HCT116 (cell line): ENCODE measurements around the gene DOK6. TPM values are rescaled to one million over a fixed set of nuclear protein-coding genes. Genes with fewer than 3 reads are reported as not detected.

Source experiments
- ATAC-seq: fragments of 200-7000 bp; cut with Tn5 transposase; 2 replicates; pipeline ENCODE4 v1.9.1; 2020; ENCODE audit warnings: mild to moderate bottlenecking, moderate library complexity
- BruUV-seq: library from RNA; stranded (reverse); fragments of 400-500 nt; replicated peaks from 2 replicates; lab custom pipeline; 2021; lab: Mats Ljungman, UMichigan
- CTCF ChIA-PET: fragments of 300-600 bp; sonication (Branson Sonifier 250); formaldehyde crosslinking; loops from one replicate; lab custom pipeline; 2021; ENCODE audit warnings: antibody characterized with exemption; lab: Charles Lee
- POLR2A ChIA-PET: fragments of 300-600, 350-600 bp; sonication (Branson Sonifier 250); formaldehyde crosslinking; loops from one replicate; lab custom pipeline; 2021; ENCODE audit warnings: antibody characterized with exemption; lab: Charles Lee
- RAD21 ChIA-PET, 2 experiments: fragments of 300-600 bp; sonication (Branson Sonifier 250); formaldehyde crosslinking; loops; one replicate each; lab custom pipeline; 2023; ENCODE audit warnings: low total read pairs in 2 of 2; ENCODE audit not compliant: uncharacterized antibody in 2 of 2, unreplicated experiment in 2 of 2, low non-redundant PET in 1 of 2; lab: Charles Lee
- DNase-seq: peaks from one replicate; pipeline ENCODE4 v3.0.0-alpha.2; 2010; ENCODE audit warnings: low read depth, low spot score
- H2AFZ ChIP-seq: fragments of 200-600 bp; shearing (Covaris generic), sonication (generic); 2 replicates; pipeline ENCODE4 v1.6.1; 2017; ENCODE audit warnings: low read depth, mixed run types, mixed read lengths, antibody characterized with exemption, low read length; ENCODE audit not compliant: poor library complexity, severe bottlenecking
- H3K27ac ChIP-seq: 2 replicates; pipeline ENCODE4 v1.5.1; 2012; ENCODE audit warnings: low read depth, low read length
- H3K27me3 ChIP-seq: fragments of 200-600 bp; sonication (generic); 2 replicates; pipeline ENCODE4 v1.6.1; 2016; ENCODE audit warnings: mixed run types, low read length, mixed read lengths; ENCODE audit not compliant: insufficient read depth
- H3K36me3 ChIP-seq, 2 experiments: fragments of 200-500 bp in 1 of 2; fragments of 200-600 bp in 1 of 2; sonication (Bioruptor generic) in 1 of 2; sonication (generic) in 1 of 2; 2 replicates each; pipeline versions ENCODE4 v1.5.1 to v1.6.1; 2014 to 2016; ENCODE audit warnings: low read length in 2 of 2, inconsistent platforms in 1 of 2, mixed read lengths in 1 of 2, mixed run types in 1 of 2; ENCODE audit not compliant: insufficient read depth in 2 of 2, control insufficient read depth in 1 of 2
- H3K4me1 ChIP-seq, 2 experiments: fragments of 200-600 bp in 1 of 2; sonication (generic) in 1 of 2; 2 replicates each; pipeline versions ENCODE4 v1.5.1 to v1.6.1; 2012 to 2017; ENCODE audit warnings: low read length in 2 of 2, inconsistent platforms in 1 of 2, mild to moderate bottlenecking in 1 of 2, mixed read lengths in 1 of 2, mixed run types in 1 of 2, moderate library complexity in 1 of 2; ENCODE audit not compliant: insufficient read depth in 2 of 2, control insufficient read depth in 1 of 2
- H3K4me2 ChIP-seq: fragments of 200-600 bp; sonication (generic); 2 replicates; pipeline ENCODE4 v1.6.1; 2017; ENCODE audit warnings: mixed run types, low read length, mixed read lengths
- H3K4me3 ChIP-seq, 2 experiments: fragments of 200-600 bp in 1 of 2; sonication (generic) in 1 of 2; replicated peaks in 1 of 2; 2 replicates each; pipeline ENCODE4 v1.5.1; 2011 to 2016; ENCODE audit warnings: low read length in 2 of 2, control low read depth in 1 of 2, low read depth in 1 of 2, mild to moderate bottlenecking in 1 of 2, mixed read lengths in 1 of 2, mixed run types in 1 of 2
- H3K79me2 ChIP-seq: fragments of 200-600 bp; sonication (generic); 2 replicates; pipeline ENCODE4 v1.6.1; 2017; ENCODE audit warnings: mild to moderate bottlenecking, mixed run types, low read length, moderate library complexity, mixed read lengths; ENCODE audit not compliant: insufficient read depth
- H3K9ac ChIP-seq: fragments of 200-600 bp; sonication (generic); 2 replicates; pipeline ENCODE4 v1.6.1; 2016; ENCODE audit warnings: low read length, mixed read lengths
- H3K9me2 ChIP-seq: fragments of 200-600 bp; sonication (generic), shearing (Covaris generic); 2 replicates; pipeline ENCODE4 v1.6.1; 2017; ENCODE audit warnings: mixed run types, mild to moderate bottlenecking, moderate library complexity; ENCODE audit not compliant: insufficient read depth
- H3K9me3 ChIP-seq, 2 experiments: fragments of 200-500 bp in 1 of 2; fragments of 200-600 bp in 1 of 2; sonication (Bioruptor generic) in 1 of 2; sonication (generic) in 1 of 2; 2 replicates each; pipeline ENCODE4 v1.6.1; 2014 to 2017; ENCODE audit warnings: low read length in 2 of 2, mixed read lengths in 2 of 2, inconsistent platforms in 1 of 2, low read depth in 1 of 2, mild to moderate bottlenecking in 1 of 2, mixed run types in 1 of 2, moderate library complexity in 1 of 2; ENCODE audit not compliant: control insufficient read depth in 1 of 2, insufficient read depth in 1 of 2
- H4K20me1 ChIP-seq: fragments of 200-600 bp; sonication (generic), shearing (Covaris generic); 2 replicates; pipeline ENCODE4 v1.6.1; 2017; ENCODE audit warnings: mixed run types, mild to moderate bottlenecking, moderate library complexity; ENCODE audit not compliant: insufficient read depth
- ATF3 ChIP-seq: IDR thresholded peaks from 2 replicates; pipeline ENCODE4 v1.6.1; 2012
- CTCF ChIP-seq, 3 experiments: fragments of 200-600 bp in 1 of 3; sonication (generic) in 1 of 3; IDR thresholded peaks in 2 of 3; conservative IDR thresholded peaks in 1 of 3; 2 replicates each; pipeline ENCODE4 v1.5.1; 2012 to 2017; ENCODE audit warnings: low read depth in 2 of 3, low read length in 2 of 3, antibody characterized with exemption in 1 of 3, borderline replicate concordance in 1 of 3, control low read depth in 1 of 3, mild to moderate bottlenecking in 1 of 3, mixed read lengths in 1 of 3, mixed run types in 1 of 3, moderate library complexity in 1 of 3; ENCODE audit not compliant: insufficient read depth in 1 of 3
- ELF1 ChIP-seq: IDR thresholded peaks from 2 replicates; pipeline ENCODE4 v1.6.1; 2012; ENCODE audit warnings: low read depth, borderline replicate concordance
- EZH2 ChIP-seq: fragments of 200-600 bp; sonication (generic); IDR thresholded peaks from 2 replicates; pipeline ENCODE4 v1.6.1; 2017; ENCODE audit warnings: antibody characterized with exemption, mixed run types
- FOSL1 ChIP-seq: IDR thresholded peaks from 2 replicates; pipeline ENCODE4 v1.6.1; 2012; ENCODE audit warnings: low read depth
- JUND ChIP-seq: IDR thresholded peaks from 2 replicates; pipeline ENCODE4 v1.6.1; 2012
- POLR2AphosphoS5 ChIP-seq: IDR thresholded peaks from 2 replicates; pipeline ENCODE4 v1.6.1; 2011; ENCODE audit warnings: mild to moderate bottlenecking, low read depth, low read length, moderate library complexity
- REST ChIP-seq: IDR thresholded peaks from 2 replicates; pipeline ENCODE4 v1.6.1; 2012; ENCODE audit warnings: low read depth
- SRF ChIP-seq: IDR thresholded peaks from 2 replicates; pipeline ENCODE4 v1.6.1; 2012; ENCODE audit warnings: low read depth
- TCF7L2 ChIP-seq: IDR thresholded peaks from 2 replicates; pipeline ENCODE4 v1.7.0; 2011; ENCODE audit warnings: borderline replicate concordance, inconsistent platforms; ENCODE audit not compliant: insufficient read depth, insufficient read length; ENCODE audit errors: extremely low read depth
- YY1 ChIP-seq: IDR thresholded peaks from 2 replicates; pipeline ENCODE4 v1.6.1; 2011; ENCODE audit warnings: low read length, low read depth, moderate library complexity, mild to moderate bottlenecking; ENCODE audit not compliant: insufficient replicate concordance; ENCODE audit errors: extremely low read depth
- ZBTB33 ChIP-seq: IDR thresholded peaks from 2 replicates; pipeline ENCODE4 v1.6.1; 2011; ENCODE audit warnings: mild to moderate bottlenecking, low read length, moderate library complexity; ENCODE audit not compliant: insufficient replicate concordance; ENCODE audit errors: extremely low read depth
- intact Hi-C: fragments of 100-400 bp; cut with micrococcal nuclease; formaldehyde crosslinking; loops from 2 replicates; pipeline ENCODE4 v1.10.0; 2022
- total RNA-seq: library from RNA; stranded (reverse); gene quantifications from one replicate; pipeline ENCODE4 v1.2.1, GENCODE V29; 2021; ENCODE audit not compliant: unreplicated experiment

DOK6 gene
- total RNA-seq, 1 experiment from 2014 or later, result not detected

GRCh38 chr18:69480460-69480859 is 79.8 kb downstream of the DOK6 start:
- H3K27me3 ChIP-seq, result no peaks in the 10 kb centered on the region
- H3K79me2 ChIP-seq, result no peaks in the 10 kb centered on the region
- TF ChIP-seq FOSL1 (no peak), ZBTB33 (no peak), JUND (no peak), SRF (no peak)
- H3K4me1 ChIP-seq, result no peaks in the 10 kb centered on the region
- ATAC-seq (no peak), DNase-seq (no peak)
- no peak overlapping the region for H3K4me3 ChIP-seq
- ChIA-PET POLR2A (no interaction called here), CTCF (no interaction called here), RAD21 (no interaction called here)
- no peak overlapping the region for H2AFZ ChIP-seq
- intact Hi-C loops, result no loop called here
- H3K9me3 ChIP-seq, result no peaks in the 10 kb centered on the region
- no TSS peak for BruUV-seq
- no peak overlapping the region for H3K27ac ChIP-seq
- H3K9ac ChIP-seq, result no peak overlapping the region
- no peaks in the 10 kb centered on the region for H3K36me3 ChIP-seq
- H3K9me2 ChIP-seq, result no peaks in the 10 kb centered on the region
- H3K4me2 ChIP-seq, result no peak overlapping the region
- no peaks in the 10 kb centered on the region for H4K20me1 ChIP-seq

- H3K79me2 ChIP-seq, result no peaks in the 10 kb centered on the region
- intact Hi-C loops, result no loop called here
- CTCF ChIA-PET, result no interaction called here
- no peak overlapping the region for H3K4me3 ChIP-seq
- H2AFZ ChIP-seq, result no peak overlapping the region
- no peak overlapping the region for H3K4me2 ChIP-seq
- H3K9me2 ChIP-seq, result no peaks in the 10 kb centered on the region
- no peak overlapping the region for H3K27ac ChIP-seq
- H4K20me1 ChIP-seq, result no peaks in the 10 kb centered on the region
- RAD21 ChIA-PET, result no interaction called here
- no peaks in the 10 kb centered on the region for H3K4me1 ChIP-seq
- H3K9ac ChIP-seq, result no peak overlapping the region
- no peak for DNase-seq
- BruUV-seq, result no TSS peak
- no peaks in the 10 kb centered on the region for H3K9me3 ChIP-seq
- H3K36me3 ChIP-seq, result no peaks in the 10 kb centered on the region
- POLR2A ChIA-PET, result no interaction called here
- ATAC-seq, result no peak
- no peaks in the 10 kb centered on the region for H3K27me3 ChIP-seq
- no peak for TF ChIP-seq FOSL1
- TF ChIP-seq POLR2AphosphoS5, result no peak
- no peak for TF ChIP-seq REST
- TF ChIP-seq CTCF (IDR thresholded peaks at IDR 0.05 in 2 of 3, conservative IDR thresholded peaks at IDR 0.05 in 1 of 3; ENCODE audit: borderline replicate concordance in 1 of 3, insufficient read depth in 1 of 3, low read depth in 2 of 3, low read length in 2 of 3), result no peak
- TF ChIP-seq TCF7L2, result no peak
- TF ChIP-seq ATF3, result no peak
- no peak for TF ChIP-seq JUND
- TF ChIP-seq EZH2, result no peak
- TF ChIP-seq YY1, result no peak
- no peak for TF ChIP-seq SRF
- TF ChIP-seq ELF1, result no peak
Observed at GRCh38 chr18:69483574-69483973, 82.9 kb downstream of the DOK6 start.
